DMS114 treated with DMSO at 0.1 percent for 48 hours (cell line): ENCODE results near the gene TXNRD1.

Experiments
- DNase-seq: peaks from one replicate; lab custom pipeline; 2025; ENCODE audit not compliant: unreplicated experiment; lab: John Stamatoyannopoulos, UW

The TXNRD1 gene

GRCh38 chr12:104347374-104348075 lies 131.9 kb downstream of the TXNRD1 start:
- no peak for DNase-seq

DNA sequence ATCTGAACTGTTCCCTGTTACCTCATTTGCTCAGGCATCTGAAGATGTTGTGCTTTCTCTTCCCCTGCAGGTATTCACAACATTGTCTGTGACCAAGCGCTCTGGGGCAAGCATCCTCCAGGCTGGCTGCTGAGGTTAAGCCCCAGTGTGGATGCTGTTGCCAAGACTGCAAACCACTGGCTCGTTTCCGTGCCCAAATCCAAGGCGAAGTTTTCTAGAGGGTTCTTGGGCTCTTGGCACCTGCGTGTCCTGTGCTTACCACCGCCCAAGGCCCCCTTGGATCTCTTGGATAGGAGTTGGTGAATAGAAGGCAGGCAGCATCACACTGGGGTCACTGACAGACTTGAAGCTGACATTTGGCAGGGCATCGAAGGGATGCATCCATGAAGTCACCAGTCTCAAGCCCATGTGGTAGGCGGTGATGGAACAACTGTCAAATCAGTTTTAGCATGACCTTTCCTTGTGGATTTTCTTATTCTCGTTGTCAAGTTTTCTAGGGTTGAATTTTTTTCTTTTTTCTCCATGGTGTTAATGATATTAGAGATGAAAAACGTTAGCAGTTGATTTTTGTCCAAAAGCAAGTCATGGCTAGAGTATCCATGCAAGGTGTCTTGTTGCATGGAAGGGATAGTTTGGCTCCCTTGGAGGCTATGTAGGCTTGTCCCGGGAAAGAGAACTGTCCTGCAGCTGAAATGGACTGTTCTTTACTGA lies 132.9 kb downstream of the TXNRD1 start:
- DNase-seq: no peak

- no peak for DNase-seq
These were observed 133.5 kb downstream of the TXNRD1 start for GRCh38 chr12:104348994-104349494.

GRCh38 chr12:104350211-104351056 lies 134.9 kb downstream of the TXNRD1 start:
- no peak for DNase-seq

DNA sequence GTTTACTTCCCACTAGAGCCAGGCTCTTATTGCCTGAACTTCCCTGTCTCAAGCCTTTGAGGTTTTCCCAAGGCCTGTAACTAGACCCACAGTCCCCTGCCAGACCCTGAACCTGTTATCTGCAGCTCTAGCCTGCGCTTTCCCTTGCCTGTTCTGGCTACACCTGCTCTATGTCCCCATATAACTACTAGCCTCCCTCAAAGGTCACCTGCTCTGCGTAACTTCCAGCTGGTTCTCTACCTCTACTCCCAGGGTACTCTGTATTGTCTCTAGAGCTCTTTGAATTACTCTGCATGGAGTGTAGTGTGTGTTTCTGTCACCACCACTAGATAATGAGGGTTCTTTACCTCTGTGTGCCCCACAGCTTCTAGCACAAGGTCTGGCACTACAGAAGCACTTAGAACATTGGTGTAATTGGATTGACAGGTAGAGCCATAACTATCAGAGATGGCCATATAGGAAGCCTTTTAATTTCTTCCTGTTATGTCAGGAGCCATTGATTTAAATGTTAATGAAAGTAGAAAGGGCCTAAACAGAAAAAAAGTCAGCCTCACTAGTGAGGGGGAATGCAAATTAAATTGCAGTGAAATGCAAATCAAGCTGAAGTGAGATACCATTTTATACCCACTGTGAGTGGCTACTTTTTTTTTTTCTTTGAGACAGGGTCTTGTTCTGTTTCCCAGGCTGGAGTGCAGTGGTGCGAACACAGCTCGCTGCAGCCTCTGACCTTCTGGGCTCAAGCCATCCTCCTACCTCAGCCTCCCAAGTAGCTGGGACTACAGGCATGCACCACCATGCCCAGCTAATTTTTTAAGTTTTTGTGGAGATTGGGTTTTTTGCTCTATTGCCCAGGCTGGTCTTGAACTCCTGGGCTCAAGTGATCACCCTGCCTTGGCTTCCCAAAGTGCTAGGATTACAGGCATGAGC lies 135.7 kb downstream of the TXNRD1 start:
- DNase-seq: no peak

DNA sequence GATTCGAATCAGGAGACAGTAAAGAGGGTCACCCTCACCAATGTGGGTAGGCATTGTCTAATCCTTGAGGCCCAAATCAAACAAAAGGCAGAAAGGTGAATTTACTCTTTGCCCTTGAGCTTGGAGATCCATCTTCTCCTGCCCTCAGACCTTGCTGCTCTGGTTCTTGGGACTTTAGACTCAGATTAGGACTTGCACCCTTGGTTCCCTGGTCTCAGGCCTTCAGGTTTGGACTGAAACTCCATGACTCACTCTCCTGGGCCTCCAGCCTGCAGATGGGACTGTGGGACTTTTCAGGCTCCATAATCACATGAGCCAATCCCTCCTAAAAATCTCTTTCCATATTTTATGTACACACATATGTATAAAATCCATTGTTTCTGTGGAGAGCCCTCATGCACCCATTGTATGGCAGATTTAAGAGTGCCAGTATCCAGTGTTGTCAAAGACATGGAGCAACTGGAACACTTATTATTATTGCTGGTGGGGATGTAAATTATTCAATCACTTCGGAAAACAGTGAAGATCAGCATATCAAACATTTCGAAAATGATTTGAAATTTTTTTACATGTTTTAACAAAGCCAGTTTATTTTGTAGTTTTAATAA lies 136.6 kb downstream of the TXNRD1 start:
- no peak for DNase-seq

DNA sequence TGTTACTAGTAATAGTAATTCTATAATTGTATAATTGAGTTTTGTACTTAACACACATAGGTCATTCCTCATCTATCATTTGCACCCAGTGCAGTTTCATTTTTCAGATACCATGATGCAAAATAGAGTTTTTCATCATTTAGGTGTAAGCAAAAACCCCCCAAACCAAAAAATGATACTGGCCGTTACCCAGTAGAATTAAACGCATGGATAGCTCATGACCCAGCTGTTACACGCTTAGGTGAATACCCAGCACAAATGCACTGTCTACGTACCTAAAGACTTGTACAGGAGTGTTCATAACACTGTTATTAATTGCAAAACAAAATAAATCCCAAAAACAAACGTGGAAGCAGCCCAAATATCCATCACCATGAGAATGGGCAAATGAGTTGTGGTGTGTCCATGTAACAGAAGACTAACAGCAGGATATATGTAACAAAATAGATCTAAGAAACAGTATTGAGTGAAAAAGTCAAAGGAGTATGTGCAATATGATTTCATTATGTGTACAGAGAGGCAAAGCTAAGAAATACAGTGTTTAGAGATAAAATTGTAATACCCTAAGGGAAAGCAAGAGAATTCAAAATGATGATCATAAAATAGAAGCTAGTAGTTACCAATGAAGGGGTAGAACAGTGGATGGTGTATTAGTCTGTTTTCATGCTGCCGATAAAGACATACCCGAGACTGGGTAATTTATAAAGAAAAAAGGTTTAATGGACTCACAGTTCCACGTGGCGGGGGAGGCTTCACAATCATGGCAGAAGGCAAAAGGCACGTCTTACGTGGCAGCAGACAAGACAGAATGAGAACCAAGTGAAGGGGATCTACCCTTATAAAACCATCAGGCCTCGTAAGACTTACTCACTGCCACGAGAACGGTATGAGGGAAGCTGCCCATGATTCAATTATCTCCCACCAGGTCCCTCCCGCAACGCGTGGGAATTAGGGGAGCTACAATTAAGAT lies 137.7 kb downstream of the TXNRD1 start:
- DNase-seq: no peak

- DNase-seq: no peak
These were observed 138.7 kb downstream of the TXNRD1 start for GRCh38 chr12:104354167-104354867.

DNA sequence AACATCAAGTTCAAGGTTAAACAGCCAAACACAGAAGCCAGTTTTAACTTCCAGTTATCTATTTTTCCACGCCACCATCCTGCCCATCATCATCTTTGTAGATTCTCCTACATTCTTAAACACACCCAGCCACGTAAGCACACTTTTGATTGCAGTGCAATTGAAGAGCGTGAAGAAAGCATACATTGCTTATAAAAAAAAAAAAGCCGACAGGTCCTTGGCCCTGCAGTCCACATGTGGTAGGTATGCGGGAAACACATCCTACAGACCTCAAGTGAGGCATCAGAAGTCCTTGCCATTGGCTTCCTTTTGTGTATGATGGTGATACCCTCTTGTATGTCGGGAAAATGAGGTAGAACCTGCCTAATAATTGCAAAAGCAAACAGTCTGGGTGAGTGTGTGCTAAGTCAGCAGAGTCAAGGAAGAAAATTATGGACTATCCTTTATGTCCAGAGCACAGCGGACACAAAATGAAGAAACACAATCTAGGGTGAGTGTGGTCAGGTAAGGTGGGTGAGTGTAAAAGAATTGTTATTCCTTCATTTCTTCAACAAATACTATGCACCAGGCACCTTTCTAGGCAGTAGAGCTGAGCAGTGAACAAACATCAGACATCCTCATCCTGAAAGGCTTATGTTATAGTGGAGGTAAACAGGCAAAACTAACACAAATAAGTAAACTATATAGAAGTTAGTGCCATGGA lies 139.4 kb downstream of the TXNRD1 start:
- DNase-seq: no peak

DNA sequence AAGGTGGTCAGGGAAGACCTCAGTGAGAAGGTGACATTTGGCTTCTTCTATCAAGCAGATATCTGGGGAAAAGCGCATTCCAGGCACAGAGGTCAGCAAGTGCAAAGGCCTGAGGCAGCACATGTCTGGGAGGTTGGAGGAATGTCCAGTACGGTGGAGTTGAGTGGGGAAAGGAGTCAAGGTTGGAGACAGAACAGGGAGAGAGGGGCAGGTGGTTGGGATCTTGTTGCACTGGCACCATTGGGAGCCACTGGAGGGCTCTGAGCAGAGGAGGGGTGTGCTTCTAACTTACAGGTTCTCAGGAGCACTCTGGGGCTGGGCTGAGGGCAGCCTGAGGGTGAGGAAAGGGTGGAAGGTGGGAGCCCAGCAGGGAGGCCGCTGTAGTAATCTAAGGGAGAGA lies 140.1 kb downstream of the TXNRD1 start:
- no peak for DNase-seq

DNA sequence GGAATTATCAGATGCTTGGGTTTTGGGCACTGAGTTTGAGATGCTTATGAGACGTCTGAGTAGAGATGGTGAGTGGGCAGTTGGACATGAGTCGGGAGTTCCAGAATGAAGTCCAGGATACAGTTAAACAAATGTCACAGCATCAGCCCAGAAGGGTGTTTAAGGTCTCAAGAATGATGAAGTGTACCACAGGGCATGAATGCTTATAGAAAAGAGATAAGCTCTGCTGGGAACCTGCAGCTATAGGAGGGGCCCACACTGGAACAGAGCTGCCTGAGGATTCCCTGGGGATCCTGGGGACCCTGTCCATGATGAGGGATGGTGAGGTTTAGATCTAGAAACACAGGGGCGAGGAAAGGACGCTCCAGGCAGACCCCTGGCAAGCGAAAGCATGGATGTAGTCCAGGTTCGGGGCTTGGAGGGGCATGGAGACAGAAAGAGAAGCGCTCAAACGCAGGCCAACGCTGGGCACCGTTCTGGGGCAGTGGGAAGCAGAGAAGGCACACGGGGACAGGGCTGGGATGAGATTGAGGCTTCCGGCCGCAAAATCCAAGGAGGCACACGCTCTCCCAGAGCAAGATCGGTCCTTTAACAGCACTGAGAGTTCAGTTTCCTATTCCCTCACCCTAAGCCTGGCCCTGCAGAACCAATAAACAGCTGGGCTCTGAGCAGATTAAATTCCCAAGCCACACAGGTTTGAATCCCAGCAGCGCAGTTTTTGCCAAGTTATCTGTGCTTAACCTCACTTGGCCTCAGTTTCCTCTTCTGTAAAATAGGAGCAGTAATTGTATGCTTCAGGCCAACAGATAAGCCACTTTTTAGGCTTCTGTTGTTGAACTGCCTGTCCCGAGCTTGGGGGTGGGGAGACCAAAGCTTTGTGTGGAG lies 140.9 kb downstream of the TXNRD1 start:
- no peak for DNase-seq

GRCh38 chr12:104357421-104357952 lies 141.9 kb downstream of the TXNRD1 start:
- no peak for DNase-seq

GRCh38 chr12:104358353-104359003 lies 142.9 kb downstream of the TXNRD1 start:
- no peak for DNase-seq

DNA sequence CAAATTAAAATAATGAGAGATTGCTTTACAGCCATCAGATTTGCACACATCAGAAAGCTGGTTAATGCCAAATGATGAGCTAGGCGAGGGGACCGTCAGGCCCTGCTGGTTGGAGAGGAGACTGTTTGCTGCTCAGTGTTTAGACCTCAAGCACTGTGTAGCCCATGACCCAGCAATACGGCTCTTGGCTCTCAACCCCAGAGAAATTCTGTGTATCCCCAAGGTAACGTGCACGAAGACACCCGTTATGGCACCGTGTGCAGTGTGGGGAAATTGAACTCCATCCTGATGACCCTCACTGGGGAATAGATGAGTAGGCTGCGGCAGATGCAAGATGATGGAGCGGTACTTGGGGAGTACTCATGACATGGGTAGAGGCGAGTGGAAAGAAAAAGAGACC lies 143.6 kb downstream of the TXNRD1 start:
- no peak for DNase-seq

DNA sequence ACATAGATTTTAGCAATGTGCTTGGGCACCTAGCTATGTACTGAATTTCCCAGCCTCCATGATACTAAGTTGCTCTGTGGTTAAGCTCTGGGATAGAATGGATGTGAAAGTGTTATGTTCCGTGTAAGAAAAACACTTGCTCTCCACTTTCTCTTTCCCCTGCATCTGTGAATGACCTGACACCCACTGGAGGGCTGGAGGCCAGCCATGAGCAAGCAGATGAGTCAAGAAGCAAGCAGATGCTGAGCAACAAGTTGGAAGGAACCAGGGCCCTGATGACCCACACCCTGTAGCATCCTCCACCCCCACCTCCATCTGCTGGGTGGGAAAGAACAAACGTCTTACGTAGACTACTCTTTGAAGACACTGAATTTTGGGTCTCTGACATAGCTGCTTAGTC lies 144.6 kb downstream of the TXNRD1 start:
- no peak for DNase-seq
